HG03439 (cell line): ENCODE data around the gene GRAMD1B.
"Not testable (repeated sequence)": the region's sequence is repeated elsewhere in the genome, so short reads cannot be mapped to it uniquely, and the experiment has no call there.

Experiments used
- ATAC-seq: cut with Tn5 transposase; IDR thresholded peaks from one replicate; pipeline ENCODE4 v1.9.1; 2021; ENCODE audit warnings: mild to moderate bottlenecking, moderate library complexity; ENCODE audit not compliant: unreplicated experiment

The GRAMD1B gene

DNA sequence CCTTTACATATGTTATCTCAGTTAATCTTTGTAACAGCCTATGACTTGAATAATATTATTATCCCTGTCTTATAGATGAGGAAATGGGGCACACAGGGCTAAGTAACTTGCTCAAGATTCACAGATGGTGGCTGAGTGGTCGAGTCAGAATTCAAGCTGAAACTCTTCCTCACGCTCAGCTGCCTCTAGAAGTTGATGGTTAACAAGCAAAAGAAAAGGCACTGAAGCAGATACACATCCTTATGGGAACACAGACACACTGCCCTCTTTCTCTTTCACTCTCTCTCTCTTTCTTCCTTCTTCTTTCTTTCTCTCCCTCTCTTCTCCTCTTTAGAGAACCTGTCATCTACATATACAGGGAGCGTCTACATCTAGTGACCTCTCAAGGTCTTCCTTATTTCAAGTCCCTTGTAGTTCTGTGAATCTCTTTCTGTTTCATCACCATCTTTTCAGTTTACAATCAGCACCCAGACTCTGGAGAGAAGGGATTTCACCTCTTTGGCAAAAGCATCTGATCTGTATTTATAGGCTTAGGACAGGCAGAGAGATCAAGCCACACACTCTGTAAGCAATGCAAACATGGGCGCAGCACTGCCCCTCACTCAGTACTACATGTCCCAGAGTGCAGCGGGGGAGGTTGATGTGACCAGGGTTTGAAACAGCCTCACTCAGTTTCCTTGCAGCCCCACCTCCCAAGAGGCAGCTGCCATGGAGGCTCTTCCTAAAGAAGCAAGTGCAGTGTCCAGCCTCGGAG, 75.7 kb downstream of the GRAMD1B start:
- ATAC-seq, result no peak

DNA sequence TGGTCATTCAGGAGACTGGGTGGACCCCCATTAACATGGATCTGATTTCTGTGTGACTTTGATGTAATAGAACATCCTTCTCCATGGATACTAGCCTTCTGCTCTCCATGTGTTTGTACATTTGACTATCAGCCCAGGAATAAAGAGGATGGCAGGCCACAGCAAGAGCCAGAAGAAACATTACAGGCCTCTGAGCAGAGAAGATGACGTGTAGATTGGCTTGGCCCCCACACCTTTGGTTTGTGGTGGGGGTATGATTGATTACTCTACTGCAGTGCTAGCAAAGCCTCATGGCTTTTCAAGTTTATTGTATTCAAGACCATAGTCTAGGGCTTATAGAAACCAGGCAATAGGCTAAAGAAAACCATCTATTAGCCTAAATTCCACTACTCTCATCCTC, 77.0 kb downstream of the GRAMD1B start:
- no peak for ATAC-seq

DNA sequence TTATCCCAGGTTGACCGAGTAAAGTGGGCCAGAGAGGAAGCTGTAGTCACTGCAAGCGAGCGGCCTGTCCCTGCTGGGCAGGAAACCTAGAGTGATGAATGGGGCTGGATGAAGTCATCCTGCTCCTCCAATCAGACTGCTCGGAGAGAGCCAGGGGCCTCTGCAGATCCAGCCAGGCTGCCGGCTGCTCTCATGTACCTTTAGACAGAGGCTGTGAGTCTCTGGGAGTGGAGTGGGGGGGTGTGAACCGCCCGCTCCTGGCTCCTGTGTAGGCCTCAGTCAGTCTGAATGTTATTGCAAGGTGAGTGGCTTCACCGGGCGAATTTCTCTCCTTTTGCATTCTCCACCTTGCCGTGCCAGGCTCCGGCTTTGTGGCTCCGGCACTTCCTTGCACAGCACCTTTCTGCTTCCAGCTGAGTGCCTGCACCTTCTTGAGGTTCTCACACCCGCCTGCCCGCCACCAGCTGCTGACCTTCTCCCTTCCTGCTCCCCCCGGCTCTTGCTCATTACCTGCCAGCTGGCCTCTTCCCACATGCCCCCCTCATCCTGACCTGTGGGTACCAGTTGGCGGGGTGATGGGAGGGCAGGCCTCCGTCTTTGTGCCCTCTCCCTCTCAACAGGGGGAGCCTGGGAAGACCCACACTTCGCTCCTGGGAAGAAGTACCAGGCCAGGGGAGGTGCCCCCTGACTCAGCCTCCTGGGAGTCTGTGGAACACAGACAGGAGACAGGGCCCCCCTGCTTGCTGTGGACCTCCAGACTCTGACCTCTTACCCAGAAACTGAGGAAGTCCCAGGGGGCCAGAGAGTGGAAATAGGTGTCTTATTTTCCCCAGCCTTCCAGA, 79.9 kb downstream of the GRAMD1B start:
- ATAC-seq, result no peak

DNA sequence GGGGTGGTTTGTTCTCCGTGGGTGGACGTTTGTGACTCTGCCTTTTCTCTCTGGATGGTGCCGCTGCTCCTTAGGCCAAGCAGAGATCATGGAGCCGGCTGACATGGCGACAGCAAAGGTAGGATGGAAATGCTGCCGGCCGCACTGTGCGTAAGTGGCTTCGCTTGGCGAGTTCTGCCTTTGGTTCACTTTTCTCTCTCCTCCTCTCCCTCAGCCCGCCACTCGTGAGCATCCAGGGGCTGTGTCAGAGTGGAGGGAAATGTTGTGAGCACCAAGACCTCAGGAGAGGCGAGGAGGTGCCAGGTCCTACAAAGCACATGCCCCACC, 80.5 kb downstream of the GRAMD1B start:
- no peak for ATAC-seq

DNA sequence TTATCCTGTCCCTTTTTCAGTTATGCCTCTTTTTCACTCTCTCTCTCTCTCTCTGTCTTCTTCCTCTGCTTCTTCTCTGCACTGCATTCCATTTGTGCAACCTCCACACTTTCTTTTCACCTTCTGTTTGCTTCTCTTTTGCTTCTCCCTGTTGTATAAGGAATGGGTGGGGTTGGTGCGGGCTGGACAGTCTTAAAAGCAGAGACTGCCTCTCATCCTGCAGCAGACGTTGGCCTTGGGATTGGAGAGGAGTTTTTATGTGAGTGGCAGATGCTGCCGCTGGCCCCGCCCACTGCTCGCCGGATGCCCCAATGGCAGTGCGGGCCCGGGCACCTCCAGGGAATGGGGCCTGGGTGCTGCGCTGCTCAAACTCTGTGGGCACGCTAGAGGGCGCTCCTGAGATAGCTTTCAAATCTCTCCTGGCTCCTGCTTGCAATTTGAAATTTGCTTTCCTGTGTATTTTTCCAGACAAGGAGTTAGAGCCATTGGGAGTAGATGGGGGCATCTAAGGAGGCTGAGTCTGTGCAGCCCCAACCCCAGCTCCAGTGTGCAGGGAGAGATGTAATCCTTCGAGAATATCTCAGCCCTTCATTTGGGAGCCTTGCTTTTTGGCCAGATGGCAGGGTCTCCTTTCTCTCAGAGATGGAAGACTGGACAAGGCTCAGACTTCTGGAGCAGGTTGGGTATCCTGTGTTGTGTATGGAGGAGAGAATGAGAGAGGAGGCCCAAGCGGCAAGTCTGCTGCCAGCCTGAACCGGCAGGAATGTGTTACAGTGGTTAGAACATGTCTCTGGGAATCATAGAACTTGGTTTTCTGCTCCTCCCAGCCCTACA, 81.2 kb downstream of the GRAMD1B start:
- peak; percentile 94 for ATAC-seq

DNA sequence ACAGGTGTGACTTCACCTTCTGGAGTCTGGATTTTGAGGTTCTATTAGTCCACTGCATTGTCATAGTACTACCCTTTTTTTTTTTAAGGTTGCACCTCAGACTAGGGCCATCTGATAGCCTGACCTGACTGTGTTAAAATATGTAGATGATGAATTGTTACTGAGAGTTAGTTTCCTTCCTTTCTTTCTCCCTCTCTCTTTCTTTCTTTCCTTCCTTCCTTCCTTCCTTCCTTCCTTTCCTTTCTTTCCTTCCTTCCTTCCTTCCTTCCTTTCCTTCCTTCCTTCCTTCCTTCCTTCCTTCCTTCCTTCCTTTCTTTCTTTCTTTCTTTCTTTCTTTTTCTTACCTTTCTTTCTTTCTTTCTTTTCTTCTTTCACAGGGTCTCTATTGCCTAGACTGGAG, 83.2 kb downstream of the GRAMD1B start:
- ATAC-seq, result not testable (repeated sequence)

DNA sequence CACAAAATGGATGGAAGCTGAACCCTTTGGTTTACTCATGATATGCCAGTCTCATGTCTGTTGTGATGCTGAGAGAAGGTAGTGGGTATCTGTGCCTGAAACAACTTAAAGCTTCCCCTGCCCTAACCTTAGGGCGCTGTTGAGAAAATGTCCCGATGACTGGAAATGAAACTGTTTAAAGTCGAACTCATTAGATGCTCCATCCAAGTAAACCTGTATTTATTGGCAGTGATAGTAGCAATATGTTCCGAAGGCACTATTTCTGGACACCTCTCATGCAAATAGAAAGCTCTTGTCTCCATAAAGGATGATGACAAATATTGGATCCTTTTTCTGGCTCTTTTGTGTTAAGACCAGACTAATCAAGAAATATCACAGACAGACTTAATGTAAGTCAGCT, 86.2 kb downstream of the GRAMD1B start:
- no peak for ATAC-seq

DNA sequence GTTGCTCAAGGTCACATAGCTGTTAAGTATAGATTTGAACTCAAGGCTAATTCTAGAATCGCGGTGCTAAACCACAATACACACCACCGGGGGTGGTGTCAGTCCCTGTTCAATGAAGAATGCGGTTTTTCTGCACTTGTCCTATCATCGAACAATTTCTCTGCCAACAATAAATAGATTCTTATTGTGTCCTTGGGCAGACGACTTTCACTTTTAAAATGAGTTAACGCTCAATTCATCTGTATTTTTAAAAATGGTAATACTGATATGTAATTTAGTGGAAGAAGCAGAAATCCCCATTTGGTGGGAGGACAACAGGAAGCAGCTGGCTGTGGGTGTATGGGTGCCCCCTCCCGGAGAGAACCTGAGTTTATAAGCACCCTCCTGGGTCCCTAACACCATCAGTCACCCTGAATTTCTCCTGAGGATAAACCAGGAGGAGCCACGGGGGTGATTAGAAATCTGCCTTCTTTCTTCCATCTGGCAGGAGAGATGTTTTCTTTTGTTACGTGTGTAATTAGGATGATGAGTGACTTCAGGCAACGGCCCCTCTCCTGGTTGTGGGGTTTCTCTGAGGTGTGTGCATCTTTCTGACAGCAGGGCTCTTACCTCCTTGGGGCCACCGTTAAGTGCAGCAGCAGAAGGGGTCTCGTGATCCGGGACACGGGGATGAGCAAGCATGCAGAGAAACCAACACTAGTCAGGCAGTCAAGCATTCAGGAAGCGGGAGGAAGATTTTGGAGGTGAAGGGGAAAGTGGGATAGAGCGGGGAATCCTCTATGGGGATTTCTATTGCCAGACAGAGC, 87.7 kb downstream of the GRAMD1B start:
- no peak for ATAC-seq

DNA sequence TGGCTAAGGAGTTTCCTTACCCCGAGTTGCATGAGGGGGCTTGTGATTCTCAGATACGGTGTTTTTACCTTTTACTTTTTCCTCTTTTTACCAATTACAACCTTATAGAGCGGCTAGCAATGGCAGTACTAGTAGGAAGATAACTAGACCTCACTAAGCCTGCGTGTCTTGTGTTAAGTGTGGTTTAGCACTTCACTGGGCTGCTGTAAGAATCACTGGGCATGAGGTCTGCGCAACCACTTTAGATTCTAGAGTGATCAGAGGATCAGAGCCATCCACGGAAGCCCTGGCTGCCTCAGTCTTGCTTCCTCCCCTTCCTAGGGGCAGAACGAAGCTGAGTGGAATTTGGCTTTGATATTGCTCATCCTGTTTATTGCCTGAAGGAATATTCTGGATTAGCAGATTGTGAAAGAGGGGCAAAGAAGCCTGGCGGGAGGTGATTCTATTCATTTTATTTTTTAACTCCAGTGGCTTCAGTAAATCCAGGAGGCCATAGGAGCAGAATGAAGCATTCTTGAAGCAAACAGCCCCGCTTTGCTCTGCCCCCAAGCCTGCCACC, 88.5 kb downstream of the GRAMD1B start:
- ATAC-seq, result no peak

DNA sequence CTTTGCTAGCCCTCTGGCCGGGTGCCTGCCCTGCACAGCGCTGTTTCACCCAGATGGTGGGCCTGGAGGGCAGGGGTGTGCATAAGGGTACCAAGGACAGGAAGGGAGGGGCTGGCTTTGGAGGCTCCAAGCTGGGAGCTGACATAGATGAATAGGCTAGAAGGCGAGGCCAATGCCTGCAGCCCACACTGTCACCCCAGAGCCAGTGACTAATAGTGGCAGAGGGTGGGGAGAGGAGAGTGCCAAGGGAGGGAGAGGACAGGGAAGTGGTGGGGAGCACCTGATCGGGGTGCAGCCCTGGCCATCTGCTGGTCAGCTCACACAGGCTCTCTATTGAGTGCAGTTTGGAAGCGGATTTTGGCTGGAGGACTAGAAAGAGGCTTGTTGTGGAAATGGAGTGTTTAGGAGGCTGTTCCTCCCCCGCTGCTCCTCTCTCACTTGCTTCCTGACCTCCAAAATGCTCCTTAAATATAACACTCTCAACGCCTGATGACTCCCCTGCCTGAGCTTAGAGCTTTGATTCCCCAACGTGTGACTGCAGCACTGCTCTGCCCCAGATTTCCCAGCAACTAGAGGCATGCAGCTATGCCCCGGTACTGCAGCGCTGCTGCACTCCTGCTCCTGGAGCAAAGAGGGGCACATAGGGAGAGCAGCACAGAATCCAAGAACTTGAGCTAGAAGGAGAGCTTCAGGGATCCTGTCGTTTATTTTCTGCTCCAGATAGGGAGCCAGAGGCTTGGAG, 89.2 kb downstream of the GRAMD1B start:
- no peak for ATAC-seq

DNA sequence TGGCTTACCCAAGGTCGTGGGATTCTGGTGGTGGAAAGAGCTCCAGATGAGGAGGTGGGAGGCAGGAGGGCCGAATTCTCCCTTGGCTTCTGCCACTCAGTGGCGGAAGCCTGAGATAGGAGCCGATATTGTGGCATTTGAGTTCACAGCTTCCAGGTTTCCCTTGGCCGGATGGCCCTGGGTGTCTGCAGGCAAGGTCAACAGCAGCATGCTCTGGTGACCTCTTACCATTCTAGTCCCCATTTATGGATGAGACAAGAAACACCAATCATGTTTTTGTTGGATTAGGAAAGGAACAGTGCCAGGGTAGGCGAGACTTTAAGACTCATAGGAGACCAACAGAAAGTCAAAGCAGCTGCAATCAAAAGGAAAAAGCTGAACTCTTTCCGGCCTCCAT, 89.7 kb downstream of the GRAMD1B start:
- ATAC-seq, result no peak

DNA sequence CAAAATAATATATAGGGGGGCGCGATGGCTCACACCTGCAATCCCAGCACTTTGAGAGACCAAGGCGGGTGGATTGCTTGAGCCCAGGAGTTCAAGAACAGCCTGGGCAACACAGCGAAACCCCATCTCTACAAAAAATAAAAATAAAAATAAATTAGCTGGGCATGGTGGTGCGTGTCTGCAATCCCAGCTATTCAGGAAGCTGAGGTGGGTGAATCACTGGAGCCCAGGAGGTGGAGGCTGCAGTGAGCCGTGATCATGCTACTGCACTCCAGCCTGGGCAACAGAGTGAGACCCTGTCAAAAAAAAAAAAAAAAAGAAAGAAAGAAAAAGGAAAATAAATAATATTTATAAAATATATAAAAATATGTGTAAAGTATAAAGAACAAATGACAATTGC, 90.4 kb downstream of the GRAMD1B start:
- ATAC-seq, result not testable (repeated sequence)

DNA sequence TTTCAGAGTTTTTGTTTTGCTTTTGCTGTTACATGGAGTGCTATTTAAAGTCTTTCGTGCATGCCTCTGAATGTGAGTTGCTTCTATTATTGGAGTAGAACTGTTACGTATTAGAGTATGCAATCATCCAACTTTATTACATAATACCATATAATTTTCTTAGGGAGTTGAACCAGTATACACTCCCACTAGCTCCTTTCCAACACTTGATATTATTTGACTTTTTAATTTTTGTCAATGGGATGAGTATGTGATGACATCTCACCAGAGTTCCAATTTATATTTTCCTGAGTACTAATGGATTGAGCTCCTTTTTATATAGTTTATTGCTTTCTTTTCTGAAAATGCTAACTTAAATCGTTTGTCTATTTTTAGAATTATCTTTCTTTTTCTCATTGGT, 90.9 kb downstream of the GRAMD1B start:
- no peak for ATAC-seq

DNA sequence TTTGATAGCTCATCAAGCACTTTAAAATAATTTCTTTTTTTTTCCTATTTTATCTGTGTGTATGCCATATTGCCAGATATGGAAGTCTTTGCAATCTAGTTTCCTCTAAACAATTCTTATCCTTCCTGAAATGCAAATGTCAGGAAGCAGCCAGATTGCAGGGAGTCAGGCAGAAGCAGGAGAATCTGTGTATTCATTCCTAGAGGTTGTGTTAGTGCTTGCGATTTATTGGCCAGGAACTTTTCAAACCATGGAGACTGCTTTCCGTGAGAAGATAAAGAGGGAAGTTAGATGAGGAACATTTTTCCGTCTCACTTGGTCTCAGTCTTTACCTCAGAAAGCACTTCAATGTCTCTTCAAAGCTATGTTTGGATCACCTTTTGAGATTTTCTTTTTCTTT, 91.9 kb downstream of the GRAMD1B start:
- no peak for ATAC-seq

DNA sequence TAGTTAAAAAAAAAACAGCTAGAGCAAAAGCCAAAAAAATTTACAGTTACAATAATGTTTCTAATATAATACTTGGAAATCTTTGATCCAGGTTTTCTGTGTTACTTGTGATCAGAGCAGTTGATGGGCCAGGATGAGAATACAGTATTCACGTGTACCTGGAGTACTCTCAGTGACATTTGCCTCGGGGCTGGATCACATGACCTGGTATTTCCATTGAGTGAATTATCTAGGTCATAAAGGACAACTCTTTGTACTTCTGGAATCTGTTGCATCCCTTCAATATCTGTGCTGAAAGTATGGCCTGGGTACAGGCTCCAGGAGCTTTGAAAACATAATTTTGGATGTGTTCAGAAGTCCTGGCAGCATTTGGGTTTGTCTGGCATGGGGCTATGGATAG, 93.5 kb downstream of the GRAMD1B start:
- ATAC-seq, result no peak

DNA sequence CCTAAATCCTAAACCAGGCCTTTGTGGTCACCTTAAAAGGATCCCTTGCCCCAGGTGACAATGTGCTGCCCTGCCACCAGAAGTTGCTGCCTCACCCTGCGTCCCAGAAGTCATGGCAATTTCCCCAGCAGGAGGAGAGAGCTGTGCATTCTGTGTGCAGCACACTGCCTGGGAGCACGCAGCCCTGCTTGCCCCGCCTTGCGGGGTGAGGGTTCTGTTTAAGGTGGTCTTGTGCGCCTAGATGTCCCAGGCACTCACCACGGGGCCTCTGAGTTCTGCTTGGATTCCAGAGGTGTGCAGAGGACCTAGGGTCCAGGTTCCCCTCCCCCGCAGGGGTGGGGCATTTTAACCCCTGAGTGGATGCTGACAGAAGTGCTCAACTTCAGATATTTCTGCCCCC, 95.0 kb downstream of the GRAMD1B start:
- no peak for ATAC-seq

DNA sequence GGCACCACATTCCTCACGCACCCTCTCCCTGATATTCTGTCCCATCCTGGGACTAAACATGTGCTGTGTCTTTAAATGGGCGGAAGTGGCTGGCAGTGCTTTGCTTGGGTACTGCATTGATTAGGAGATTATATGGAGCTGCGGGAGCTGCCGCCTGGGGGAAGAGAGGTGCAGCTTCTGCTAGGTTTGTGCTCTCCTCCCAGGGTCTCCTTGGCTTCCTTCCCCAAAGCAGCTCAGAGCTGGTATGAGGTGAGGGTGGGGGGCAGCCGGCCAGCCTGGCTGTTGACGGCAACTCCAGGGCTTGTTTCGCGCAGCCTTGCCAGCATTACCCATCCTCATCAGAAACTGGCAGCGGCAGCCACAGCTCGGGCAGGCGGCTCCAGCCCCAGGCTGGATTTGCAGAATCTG, 95.4 kb downstream of the GRAMD1B start:
- no peak for ATAC-seq

DNA sequence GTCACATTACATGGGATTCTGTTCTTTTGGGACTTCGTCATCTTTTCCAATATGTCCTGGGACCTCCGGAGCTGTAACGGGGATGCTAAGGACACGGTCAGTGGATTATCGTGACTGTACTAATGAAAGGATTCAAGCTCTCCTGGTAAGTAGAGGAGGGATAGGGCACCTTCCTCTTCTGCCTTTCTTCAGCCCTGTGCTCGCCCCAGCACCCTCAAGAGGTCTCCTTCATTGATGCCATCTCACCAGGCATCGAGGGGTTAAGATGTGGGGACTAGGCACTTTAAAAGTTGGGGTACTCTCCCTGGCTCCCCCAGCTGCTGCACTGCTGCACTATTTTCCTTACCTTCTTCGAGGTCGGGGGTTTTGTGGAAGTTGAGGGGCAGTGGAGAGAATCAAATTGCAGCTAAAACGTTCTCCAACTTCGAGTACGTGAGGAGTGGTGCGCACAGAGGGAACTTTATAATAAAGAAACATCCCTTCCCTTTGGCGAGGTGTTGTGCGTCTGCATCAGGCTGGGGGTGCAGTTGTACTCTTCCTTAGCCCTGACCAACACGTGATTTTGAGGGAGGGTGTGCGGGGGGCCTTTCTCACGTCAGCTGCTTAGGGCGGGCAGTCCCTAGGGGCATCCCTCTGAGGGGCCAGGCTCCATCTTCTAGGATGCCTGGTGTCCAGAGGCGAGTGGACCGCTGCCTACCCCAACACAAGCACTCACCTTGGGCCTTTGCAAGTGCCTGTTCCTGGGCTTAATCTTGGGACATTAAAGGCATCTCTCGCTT, 96.1 kb downstream of the GRAMD1B start:
- no peak for ATAC-seq

DNA sequence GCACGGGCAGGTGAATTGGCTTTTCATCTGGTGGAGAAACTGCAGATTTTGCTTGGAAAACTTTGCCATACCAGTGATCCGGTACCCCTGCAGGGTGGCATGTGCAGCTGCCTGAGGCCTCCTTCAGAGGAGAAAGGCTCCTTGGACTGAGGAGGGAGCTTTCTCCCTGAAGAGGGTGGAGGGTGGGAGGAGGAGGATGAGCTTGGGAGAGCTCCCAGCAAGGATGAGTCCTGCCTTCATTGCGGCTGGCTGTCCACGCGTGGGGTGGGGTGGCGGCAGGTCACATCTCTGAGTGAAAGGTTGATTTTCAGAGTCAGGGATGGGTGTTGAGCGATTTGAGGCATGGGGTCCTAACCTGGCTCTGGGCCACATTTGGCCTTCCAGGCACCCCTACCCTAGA, 96.8 kb downstream of the GRAMD1B start:
- no peak for ATAC-seq
